ENCODE data around the gene PKNOX2.

Gene PKNOX2

GRCh38 chr11:125369808-125370207 is 205.3 kb downstream of the PKNOX2 start:
- no peak for FAIRE-seq

GRCh38 chr11:125370561-125371389 is 206.2 kb downstream of the PKNOX2 start:
- no peak for FAIRE-seq

GRCh38 chr11:125371431-125371935 is 206.9 kb downstream of the PKNOX2 start:
- no peak for FAIRE-seq

- no peak for FAIRE-seq
These were observed 207.5 kb downstream of the PKNOX2 start for GRCh38 chr11:125372088-125372487.

GRCh38 chr11:125372911-125373310 is 208.4 kb downstream of the PKNOX2 start:
- FAIRE-seq: no peak

GRCh38 chr11:125373426-125374391 is 209.2 kb downstream of the PKNOX2 start:
- no peak for FAIRE-seq

GRCh38 chr11:125374398-125374797 is 209.8 kb downstream of the PKNOX2 start:
- no peak for FAIRE-seq

GRCh38 chr11:125375146-125375545 is 210.6 kb downstream of the PKNOX2 start:
- no peak for FAIRE-seq

GRCh38 chr11:125376117-125376516 is 211.6 kb downstream of the PKNOX2 start:
- no peak for FAIRE-seq

GRCh38 chr11:125376856-125377255 is 212.3 kb downstream of the PKNOX2 start:
- no peak for FAIRE-seq

GRCh38 chr11:125378083-125378482 is 213.5 kb downstream of the PKNOX2 start:
- no peak for FAIRE-seq

GRCh38 chr11:125378571-125378970 is 214.0 kb downstream of the PKNOX2 start:
- no peak for FAIRE-seq

GRCh38 chr11:125379565-125379964 is 215.0 kb downstream of the PKNOX2 start:
- FAIRE-seq: no peak

- no peak for FAIRE-seq
These were observed 215.4 kb downstream of the PKNOX2 start for GRCh38 chr11:125379981-125380380.

- no peak for FAIRE-seq
These were observed 216.3 kb downstream of the PKNOX2 start for GRCh38 chr11:125380756-125381445.

GRCh38 chr11:125381499-125382044 is 217.0 kb downstream of the PKNOX2 start:
- FAIRE-seq: no peak

- no peak for FAIRE-seq
These were observed 217.8 kb downstream of the PKNOX2 start for GRCh38 chr11:125382314-125382791.

- no peak for FAIRE-seq
These were observed 218.3 kb downstream of the PKNOX2 start for GRCh38 chr11:125382822-125383221.

GRCh38 chr11:125384825-125385224 is 220.3 kb downstream of the PKNOX2 start:
- no peak for FAIRE-seq

- no peak for FAIRE-seq
These were observed 223.3 kb downstream of the PKNOX2 start for GRCh38 chr11:125387901-125388300.

- no peak for FAIRE-seq
These were observed 224.1 kb downstream of the PKNOX2 start for GRCh38 chr11:125388611-125389010.

Measured in A204.1 (cell line).